Kidney glomerular epithelial cell (primary cell): ENCODE data around the gene SCN8A.
"Not testable (repeated sequence)": the region's sequence is repeated elsewhere in the genome, so short reads cannot be mapped to it uniquely, and the experiment has no call there.

Source experiments
- DNase-seq: peaks from one replicate; lab custom pipeline; 2025; lab: John Stamatoyannopoulos, UW

Gene SCN8A

DNA sequence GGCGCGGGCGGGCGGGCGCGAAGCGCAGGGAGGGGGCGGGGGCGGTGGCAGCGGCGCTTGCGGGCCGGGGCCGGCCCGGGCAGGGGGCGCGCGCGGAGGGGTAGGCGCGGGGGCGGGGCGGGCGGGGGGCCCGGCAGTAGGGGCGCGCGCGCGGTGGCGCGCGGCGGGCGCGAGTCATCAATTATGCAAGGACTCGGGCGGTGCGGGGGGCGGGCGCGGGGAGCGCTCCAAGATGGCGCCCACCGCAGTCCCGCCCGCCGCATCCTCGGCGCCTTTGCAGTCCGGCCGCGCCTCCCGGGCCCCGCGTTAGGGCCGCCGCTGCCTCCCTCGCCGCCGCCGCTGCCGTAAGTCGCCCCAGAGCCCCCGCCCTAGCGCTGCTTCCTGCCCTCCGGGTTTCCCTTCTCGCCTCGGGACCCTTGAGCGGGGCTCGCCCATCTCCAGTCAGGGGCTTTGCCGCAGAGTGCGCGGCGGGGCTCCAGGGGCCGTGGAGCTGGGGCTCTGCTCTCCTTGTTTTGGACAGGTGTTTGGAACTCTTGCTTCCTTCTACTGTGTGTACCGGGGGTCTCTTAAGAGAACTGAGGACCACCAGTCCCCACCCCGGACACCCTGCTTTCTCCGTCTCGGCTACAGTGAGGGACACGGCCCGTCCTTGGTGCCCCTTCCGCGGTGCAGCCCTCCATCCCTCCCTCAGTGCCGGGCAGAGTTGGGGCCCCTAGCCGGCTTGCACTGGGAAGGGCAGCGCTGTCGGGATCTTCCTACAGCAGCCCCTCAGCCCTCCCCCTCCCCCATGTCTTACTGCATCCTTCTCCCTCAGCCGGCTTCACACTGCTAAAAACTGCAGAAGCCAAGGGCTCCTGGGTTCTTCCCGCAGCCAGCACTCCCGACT lies at the start of gene SCN8A:
SCN8A (plus strand) TSS at position 218 of the 886 bp plus-strand sequence. CDS start 71,585 bp downstream, outside the sequence.
- peak; percentile 5 for DNase-seq

DNA sequence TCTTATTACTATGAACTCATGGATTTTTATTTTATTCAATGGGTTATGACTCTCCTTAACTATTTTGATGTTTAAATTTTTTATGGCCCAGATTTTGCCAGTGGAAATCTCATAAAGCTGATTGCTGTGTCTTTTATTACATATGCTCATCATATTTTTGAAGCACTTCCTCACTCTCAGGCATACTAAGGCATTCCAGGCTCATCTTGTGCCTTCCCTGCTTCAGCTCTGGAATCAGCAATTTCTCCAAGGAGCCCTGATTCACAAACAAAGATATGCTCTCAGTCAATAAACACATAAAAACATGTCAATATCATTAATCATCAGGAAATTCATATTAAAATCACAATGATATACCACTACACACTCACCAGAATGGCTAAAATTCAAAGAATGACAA lies 44.9 kb upstream of the SCN8A start:
- no peak for DNase-seq

DNA sequence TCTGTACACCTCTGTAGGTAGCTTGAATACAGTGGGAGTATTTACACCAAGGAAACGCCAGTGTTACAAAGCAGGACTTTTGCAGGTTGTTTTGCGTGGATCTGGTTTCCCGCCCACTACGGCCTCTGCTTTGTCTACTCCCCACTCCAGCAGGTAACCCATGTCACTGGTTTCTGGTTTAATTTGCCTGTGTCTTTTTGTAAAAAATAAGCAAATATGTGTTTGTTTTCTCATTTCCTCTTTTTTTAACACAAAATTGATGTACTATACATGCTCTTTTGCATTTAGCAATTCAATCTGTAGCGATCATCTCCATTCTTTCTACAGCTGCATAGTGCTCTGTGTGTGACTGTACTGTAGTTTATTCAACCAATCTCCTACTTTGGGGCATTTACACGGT lies 43.4 kb upstream of the SCN8A start:
- no peak for DNase-seq

DNA sequence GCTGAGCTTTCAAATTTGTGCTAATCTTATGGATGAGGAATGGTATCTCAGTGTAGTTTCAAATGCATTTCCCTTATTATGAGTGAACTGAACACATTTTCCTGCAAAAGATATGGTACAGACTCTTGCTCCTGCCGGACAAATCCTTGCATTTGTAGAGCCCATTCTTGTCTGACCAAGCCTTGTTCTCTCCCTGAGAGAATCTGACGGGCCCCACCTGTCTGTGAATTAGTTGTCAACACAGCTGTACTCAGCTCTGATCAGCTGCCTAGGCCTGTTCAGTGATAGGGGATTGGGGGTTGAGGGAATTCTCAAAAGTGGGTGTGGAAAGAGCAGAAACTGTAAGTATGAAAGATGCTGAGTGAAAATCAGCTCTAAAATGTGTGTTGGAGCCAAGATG lies 42.8 kb upstream of the SCN8A start:
- DNase-seq, result no peak

DNA sequence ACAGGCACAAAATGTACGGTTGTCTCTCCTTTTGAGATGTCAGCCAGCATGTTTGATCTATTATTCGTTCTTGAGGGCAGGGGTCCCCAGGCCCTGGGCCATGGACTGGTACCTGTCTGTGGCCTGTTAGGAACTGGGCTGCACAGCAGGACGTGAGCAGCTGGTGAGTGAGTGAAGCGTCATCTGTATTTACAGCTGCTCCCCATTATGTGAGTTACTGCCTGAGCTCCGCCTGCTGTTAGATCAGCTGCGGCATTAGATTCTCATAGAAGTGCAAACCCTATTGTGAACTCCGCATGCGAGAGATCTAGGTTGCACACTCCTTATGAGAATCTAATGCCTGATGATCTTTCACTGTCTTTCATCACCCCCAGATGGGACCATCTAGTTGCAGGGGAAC lies 41.4 kb upstream of the SCN8A start:
- DNase-seq, result no peak

DNA sequence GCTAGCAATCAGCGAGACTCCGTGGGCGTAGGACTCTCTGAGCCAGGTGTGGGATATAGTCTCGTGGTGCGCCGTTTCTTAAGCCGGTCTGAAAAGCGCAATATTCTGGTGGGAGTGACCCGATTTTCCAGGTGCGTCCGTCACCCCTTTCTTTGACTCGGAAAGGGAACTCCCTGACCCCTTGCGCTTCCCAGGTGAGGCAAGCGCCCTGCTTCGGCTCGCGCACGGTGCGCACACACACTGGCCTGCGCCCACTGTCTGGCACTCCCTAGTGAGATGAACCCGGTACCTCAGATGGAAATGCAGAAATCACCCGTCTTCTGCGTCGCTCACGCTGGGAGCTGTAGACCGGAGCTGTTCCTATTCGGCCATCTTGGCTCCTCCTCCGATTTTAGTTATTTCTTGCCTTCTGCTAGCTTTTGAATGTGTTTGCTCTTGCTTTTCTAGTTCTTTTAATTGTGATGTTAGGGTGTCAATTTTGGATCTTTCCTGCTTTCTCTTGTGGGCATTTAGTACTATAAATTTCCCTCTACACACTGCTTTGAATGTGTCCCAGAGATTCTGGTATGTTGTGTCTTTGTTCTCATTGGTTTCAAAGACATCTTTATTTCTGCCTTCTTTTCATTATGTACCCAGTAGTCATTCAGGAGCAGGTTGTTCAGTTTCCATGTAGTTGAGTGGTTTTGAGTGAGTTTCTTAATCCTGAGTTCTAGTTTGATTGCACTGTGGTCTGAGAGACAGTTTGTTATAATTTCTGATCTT lies 22.6 kb upstream of the SCN8A start:
- DNase-seq, result not testable (repeated sequence)

DNA sequence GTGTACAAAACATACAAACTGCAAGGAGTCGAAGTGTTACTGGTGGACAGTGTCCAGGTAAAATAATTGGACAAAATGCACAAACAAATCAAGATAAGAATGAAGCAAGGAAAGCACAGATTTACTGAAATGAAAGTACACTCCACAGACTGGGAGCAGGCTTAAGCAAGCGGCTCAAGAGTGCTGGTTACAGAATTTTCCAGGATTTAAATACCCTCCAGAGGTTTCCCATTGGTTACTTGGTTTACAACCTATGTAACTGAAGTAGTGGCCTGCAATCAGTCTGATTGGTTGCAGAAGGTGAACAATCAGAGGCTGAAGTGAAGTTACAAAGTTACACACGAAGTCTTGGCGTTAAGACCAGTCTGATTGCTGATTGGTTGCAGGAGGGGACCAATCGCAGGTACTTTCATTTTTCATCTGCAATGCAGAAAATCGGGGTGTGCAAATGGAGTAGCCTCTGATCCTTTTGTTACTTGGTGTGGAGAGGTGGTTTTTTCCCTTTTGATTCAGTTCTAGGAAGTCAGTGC lies 11.6 kb upstream of the SCN8A start:
- no peak for DNase-seq

DNA sequence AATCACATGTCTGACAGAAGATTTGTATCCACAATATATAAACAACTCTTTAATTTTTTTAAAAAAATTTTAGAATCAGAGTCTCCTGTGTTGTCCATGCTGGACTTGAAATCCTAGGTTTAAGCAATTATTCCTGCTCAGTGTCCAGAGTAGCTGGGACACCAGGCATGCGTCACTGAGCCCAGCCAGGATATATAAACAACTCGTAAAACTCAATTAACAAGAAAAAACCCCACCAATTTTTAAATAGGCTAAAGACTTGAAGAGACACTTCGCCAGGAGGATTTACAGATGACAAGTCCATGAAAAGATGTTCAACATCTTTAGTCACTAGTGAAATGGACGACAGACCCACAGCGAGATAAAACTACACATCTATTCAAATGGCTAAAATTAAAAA lies 2.0 kb upstream of the SCN8A start:
- no peak for DNase-seq

DNA sequence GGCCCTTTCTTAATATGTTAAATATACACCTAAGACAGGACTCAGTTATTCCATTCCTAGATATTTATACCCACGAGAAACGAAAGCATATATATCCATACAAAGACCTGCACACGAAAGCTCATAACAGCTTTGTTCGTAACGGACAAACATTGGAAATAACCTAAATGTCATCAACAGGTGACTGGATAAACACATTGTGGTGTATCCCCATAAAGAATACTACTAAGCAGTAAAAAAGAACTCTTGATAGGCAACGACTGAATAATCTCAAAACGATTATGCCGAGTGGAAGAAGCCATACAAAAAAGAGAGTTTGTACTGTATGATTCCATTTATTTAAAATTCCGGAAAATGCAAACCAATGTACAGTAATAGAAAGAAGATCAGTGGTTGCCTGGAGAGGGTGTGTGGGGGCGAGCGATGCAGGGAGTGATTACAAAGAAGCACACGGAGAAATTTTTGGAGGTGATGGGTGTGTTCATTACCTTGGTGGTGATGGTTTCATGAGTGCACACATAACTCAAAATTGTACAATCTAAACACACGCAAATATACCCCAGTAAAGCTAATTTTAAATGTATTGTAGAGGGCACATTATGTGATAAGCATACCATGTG lies 1.4 kb upstream of the SCN8A start:
- DNase-seq, result no peak

DNA sequence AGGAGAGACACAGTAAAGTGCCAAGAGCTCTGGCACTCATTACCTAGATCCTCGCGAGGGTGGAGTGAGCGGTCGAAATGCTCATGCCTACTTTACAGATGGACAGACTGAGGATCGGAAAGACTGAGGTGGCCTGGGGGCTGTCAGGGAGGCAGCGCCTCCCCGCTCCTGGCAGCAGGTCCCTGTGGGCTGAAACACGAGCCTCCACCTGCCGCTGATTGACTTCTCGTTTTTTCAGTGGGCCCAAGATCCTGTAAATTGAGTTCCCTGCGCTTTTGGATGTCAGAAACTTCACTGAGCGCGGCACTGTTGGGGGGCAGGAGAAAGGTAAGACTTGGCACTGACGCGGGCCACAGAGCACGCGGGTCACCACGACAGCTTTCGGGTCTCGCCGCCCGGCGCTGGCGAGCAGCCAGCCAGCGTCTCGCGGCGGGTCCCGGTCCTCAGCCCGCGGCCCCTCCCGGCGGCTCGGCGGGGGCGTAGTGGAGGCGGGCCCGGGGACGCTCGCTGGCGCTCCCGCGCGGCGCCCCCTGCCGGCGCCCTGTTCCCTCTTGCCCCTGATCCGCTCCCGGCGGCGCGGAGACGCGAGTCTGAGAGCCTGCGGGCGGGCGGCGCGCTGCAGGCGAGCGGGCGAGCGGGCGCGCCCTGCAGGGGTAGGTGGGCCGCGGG lies 552 bp upstream of the SCN8A start:
- peak; percentile 57 for DNase-seq

DNA sequence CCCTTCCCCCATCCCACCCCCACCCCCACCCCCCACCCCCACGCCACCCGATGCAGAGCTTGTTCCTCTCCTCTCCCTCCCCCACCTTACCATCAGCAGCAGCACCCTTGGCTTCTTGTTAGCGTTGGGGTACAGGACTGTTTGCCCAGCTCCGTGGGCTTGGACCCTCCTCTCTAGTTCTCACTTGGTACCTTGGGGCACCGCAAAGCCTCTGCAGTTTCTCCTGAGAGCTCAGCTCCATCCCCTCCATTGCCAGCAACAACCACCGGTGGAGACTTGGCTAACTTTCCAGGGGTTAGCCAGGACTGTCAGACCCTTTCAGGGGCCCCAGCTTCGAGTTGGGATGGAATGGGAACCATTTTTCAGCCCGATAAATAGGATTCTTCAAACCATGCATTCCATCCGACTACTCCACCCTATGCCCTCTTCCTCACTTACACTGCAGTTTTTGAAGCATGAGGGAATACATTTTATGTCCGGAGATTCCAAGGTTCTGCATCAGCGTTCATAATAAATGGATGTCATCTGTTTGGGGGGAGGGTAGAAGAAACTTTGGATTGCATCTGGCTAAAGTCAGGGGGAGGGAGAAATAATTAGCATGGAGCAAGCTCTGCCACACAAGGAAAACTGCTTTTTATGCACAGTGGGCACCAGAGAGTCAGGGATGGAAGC lies 1.1 kb downstream of the SCN8A start:
- peak; percentile 18 for DNase-seq

DNA sequence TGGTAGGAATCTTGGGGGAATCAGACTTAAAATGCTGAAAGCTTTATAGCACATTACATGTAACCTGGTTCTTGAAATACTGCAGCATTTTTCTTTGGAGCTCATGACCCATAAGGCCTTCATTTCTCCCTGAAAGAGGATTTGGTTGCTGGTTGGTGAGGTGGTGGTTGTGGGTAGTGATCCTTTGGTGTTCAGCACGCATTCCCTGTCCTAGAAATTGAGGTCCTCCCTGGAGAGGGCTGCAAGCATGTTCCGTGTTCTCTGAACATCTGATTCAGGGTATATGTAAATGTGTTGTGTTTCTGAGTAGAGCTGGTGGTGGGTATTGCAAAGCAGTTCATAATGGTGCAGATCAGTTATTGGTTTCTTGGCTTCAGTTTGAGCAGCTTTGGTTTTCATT lies 2.0 kb downstream of the SCN8A start:
- DNase-seq, result no peak

DNA sequence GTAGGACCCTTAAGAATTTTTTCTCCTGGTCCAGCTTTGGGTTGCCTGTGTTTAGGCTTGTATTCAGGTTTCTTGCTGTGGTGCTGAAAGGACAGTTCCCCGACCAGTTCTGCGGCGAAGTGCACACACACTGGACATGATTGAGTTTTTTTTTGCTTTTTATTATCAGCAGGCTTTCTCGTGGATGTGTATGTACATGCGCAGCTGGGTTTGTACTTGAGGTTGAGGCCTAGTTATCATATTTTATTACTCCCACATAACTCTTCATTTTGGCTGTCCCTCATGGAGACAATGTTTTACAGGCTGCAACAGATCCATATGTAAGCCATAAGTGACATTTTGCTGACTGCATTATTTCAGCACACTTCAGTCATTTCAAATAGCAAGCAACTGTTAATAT lies 2.5 kb downstream of the SCN8A start:
- DNase-seq, result peak; percentile 48

DNA sequence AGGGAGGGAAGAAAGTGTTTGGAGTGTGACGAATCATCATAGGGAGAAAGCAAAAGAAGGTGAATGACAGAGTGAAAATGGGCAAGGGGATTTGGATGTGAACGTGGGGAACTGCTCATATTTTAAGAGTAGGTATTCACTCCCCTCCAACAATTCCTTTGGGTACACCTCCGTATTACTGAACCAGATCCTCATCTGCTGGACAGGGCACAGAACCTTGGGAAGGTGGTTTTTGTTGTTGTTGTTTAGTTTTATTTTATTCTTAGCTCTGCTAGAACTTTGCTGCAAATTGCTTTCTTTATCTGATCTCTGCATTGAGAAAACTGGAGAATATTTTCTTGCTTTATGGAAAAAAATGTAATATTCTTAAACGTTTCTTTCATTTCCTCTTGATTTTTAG lies 7.1 kb downstream of the SCN8A start:
- DNase-seq, result no peak

DNA sequence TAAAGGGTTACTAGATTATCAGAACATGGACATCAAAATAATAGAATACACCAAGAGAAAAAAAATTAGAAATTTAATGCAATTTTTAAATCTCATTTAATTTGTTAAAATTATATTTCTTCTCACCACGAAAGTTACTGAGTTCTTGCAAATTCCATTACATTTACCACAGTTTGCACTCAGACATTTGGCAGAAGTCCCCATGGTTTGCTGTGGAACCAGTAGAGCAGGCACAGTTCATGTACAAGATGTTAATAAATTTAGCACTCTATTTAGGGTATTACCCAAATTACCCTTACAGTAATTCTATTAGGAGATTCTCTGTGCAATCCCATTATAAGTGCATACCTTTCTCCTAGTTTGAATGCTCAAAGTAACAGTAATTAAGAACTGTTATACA lies 9.7 kb downstream of the SCN8A start:
- DNase-seq, result no peak

DNA sequence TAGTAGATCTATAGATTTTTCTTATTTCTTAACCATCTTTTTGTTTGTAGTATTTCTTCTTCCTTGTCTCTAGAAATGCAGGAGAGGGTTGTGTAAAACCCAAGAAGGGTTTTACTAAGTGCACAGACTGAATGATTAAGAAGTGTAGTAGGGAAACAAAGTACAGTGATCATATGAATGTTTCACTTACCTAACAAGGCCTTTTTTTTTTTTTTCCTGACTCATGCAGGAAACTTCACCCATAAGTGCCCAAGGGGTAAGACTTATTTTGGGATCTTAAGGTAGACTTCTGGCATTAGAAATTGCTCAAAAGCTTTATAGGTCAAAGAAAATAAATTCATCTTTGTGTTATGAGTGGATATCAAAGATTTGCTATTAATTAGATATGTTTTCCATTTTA lies 10.2 kb downstream of the SCN8A start:
- no peak for DNase-seq

DNA sequence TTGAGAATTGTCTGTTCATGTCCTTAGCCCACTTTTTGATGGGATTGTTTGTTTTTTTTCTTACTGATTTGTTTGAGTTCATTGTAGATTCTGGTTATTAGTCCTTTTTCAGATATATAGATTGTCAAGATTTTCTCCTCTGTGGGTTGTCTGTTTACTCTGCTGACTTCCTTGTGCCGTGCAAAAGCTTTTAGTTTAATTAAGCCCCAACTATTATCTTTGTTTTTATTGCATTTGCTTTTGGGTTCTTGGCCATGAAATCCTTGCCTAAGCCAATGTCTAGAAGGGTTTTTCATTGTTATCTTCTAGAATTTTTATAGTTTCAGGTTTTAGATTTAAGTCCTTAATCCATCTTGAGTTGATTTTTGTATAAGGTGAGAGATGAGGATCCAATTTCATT lies 14.9 kb downstream of the SCN8A start:
- not testable (repeated sequence) for DNase-seq

DNA sequence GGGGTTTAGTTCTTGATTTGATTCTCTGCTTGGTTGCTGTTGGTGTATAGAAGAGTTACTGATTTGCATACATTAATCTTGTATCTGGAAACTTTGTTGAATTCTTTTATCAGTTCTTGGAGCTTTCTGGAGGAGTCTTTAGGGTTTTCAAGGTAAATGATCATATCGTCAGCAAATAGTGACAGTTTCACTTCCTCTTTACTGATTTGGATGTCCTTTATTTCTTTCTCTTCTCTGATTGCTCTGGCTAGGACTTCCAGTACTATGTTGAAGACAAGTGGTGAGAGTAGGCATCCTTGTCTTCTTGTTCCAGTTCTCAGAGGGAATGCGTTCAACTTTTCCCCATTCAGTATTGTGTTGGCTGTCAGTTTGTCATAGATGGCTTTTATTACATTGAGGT lies 16.2 kb downstream of the SCN8A start:
- DNase-seq, result not testable (repeated sequence)

DNA sequence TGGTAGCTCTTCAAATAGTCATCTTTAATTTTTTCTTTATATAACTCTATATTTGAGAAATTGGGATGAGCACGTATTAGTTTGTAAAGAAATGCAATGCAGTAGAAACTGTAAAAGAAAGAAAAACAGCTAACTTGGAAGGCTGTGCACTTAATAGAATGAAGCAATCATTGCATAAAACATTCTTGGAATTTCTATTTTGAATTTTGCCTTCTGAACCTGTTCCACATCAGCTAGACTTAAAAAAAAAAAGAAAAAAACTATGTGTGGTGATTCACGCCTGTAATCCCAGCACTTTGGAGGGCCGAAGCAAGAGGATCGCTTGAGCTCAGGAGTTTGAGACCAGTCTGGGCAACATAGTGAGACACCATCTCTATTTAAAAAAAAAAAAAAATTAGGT lies 29.4 kb downstream of the SCN8A start:
- peak; percentile 3 for DNase-seq

DNA sequence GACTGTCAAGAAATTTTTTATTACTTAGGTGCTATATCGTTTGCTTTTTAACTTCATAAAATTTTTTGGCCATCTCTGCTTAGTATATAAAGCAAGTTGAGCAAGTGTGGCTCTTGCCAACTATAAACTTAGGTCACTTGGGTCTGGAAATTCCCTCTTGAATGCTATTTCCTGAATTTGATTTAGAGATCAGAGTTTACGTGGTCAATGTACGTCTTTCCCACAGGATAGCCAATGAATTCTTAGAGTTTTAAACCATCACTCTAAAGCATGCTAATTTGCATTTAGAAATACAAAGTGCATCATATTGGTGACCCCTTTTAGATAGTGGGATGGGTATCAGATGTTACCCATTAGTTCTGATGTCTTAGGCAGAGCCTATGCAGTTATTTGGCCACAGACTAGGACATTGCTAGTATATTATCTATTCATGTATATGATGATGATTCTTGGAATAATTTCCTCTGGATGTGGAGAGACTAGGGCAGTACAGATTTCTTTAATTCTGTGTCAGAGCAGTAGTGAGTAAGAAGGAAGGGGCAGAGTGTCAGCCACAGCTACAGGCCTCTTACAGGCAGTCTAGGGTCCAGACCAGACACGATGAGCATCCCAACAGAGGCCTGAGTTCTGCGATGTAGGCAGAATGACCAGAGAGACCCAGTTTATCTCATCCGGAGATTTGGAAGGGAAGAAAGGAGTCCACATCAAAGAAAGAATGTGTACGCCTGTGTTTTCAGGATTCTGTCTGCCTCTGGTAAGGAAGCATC lies 30.3 kb downstream of the SCN8A start:
- DNase-seq, result no peak

DNA sequence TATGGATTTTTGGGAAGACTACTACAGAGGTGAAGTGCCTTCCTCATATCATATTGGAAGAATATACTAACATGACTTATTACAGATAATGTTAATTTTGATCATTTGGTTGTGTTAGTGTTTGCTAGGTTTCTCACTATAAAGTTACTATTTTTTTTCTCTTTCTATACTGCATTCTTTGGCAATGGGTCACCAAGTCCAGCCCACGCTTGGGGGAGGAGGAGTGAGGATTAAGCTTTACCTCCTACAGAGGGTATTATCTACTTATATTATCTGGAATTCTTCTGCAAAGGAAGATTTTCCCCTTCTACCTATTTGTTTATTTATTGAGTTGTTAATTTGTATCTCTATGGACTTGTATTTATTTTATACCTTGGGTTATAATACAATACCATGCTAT lies 31.5 kb downstream of the SCN8A start:
- DNase-seq, result peak; percentile 48
